Anterior cingulate cortex (tissue), 58 donors: ENCODE data around the gene GPR42.
"Not testable (repeated sequence)": the region's sequence is repeated elsewhere in the genome, so short reads cannot be mapped to it uniquely, and the experiment has no call there.

Experiments used
- DNase-seq, 58 donors: peaks; one replicate each; lab custom pipeline; 2025; lab: John Stamatoyannopoulos, UW

Gene GPR42

DNA sequence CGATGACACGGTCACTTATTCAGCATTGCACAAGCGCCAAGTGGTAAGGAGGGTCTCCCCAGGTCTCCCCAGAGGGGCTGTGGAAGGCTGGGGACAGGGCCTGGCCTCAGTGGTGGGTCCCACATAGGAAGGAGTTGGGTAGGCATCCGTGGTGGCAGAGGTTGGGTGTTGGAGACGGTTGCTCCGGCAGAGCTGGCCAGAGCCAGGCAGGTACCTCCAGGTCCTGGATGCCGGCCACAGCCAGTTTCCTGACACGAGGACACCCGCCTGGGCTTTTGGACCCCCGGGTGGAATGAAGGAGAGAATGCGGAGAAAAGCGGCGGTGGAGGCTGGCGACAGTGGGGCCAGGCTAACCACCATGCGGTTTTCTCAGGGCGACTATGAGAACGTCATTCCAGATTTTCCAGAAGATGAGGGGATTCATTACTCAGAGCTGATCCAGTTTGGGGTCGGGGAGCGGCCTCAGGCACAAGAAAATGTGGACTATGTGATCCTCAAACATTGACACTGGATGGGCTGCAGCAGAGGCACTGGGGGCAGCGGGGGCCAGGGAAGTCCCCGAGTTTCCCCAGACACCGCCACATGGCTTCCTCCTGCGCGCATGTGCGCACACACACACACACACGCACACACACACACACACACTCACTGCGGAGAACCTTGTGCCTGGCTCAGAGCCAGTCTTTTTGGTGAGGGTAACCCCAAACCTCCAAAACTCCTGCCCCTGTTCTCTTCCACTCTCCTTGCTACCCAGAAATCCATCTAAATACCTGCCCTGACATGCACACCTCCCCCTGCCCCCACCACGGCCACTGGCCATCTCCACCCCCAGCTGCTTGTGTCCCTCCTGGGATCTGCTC, 24.4 kb upstream of the GPR42 start:
- DNase-seq: no peak

DNA sequence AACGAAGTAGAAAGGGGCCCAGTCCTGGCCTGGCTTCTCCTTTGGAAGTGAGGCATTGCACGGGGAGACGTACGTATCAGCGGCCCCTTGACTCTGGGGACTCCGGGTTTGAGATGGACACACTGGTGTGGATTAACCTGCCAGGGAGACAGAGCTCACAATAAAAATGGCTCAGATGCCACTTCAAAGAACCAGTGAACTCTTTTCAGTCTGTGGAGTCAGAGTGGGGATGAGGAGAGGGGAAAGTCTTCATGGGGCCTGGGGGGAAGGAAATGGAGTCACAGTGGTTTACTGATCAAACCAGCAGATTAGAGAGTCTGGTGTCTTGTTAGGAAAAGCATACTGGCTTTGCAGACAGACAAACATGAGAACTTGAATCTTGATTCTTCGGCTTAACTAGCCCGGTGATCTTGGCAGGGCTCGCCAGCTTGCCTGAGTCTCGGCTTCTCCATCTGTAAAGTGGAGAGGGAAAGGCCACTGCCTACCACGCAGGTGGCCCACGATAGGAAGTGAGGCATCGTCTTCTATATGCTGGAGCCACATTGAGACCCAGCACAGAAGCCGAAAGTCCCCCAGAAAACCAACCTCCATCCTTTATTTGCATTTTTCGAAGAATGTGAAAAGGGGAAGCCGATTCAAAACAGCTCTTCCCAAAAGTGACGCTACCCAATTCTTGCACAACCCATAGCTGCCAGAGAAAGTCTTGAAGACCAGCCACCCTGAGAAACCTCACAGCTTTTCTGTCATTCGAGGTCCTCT, 23.5 kb upstream of the GPR42 start, which contains the start of gene FFAR1:
Gene FFAR1, plus strand, starts transcription at position 732 of the 759 bp plus-strand sequence. CDS start 3,650 bp downstream, outside the sequence.
- DNase-seq: peak in 4 of 58 donors; percentile 1 to 15 (median 5)

DNA sequence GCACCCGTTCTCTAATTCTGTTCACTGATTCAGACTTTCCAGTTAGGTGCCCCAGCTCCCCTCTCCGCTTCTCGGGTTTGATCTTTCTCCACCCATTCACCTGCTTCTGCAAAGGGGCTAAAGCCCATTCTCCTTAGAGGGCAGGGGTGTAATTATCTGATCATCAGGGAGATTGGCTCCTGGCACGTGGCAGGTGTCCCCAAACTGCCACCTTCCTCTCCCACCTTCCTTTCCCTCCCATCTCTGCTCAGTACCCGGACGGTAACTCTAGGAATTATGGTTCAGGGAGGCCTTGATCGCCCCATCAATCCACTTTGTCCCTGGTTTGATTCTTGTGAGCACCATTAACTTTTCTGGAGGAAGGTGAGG, 23.0 kb upstream of the GPR42 start:
- DNase-seq: no peak

DNA sequence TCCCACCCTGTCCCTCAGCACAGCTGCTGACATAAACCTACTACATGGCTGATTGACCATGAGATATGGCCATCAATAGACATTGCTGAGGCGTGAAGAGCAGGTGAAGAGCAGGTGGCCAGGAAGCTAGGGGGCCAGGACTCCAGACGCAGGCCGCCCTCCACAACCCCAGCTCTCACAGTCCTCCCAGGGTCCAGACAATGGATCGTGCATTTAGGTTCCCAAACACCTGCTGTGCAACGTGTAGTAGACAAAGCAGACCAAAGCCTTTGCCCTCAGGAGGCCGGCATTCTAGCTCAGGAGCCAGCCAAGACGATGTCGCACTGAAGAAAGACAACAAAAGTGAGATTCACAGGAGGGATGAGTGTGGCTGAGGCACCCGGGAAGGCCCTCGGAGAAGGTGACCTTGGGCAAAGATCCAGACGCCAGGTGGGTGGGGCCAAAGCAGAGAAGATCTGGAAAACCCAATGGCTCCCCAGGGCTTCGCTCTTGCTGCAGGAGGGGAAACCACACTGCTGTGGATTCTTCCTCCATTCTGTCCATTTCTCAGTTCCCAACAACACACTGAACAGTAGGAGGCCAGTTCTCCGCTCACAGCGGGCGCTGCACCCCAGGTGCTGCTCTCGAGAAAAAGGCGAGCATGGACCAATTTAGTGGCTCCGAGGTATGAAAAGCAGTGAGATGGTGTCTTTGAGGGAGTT, 21.8 kb upstream of the GPR42 start:
- no peak for DNase-seq

DNA sequence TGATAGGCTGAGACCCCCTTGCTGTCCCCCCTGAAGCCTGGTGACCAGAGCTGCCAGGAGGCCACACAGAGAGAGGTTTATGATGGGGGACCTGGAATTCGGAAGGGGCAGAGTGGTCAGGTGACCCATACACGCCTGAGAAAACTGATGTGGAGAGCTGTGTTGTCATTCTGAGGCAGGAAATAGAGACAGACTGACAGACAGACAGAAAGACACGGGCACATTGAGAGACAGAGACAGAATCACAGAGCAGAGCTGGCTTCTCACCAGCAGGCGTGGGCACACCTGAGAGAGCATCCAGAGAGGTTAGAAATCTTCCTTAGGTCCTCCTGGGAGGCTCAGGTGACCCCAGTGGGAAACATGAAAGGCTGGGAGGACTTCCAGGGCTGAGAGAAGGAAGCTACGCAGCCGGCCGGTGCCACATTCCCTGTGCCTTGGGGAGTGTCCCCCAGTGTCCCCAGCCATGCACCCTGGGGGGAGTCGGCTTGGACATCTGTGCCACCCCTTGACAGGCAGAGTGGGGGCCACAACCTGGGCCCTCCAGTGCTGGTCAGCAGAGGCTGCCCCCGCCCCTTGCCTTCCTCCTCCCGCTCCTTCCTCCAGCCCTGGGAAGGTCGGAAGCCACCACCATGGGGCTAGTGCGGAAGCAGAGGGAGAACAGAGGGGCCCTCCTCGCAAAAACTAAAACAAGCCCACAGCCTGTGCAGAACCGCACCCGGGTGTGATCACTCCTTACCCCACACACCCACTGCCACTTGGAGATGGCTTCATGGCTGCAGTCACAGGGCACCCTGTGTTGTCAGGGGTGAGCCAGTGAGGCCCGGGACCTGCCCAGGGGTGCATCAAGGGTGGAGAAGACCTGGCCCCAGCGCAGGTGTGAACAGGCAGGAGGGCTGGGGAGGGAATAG, 21.0 kb upstream of the GPR42 start:
- no peak for DNase-seq

DNA sequence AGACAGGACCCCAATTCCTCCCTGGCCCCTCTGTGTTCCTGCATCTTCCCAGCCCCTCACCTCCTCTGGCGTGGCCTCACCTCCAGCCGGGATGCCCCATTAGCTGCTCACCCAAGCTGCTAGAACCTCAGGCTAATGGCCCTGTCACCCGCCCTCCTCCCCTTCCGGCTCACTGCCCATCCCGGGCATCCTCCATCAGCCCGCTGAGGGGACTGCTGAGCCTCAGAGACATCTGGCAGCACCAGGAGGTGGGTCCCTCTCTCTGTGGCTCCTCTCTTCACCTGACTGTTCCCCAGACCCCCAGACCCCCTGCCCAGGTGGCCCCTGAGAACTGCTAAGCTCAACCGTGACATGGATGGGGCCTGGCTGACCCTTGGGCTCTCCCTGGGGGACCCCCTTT, 20.3 kb upstream of the GPR42 start:
- DNase-seq: no peak

DNA sequence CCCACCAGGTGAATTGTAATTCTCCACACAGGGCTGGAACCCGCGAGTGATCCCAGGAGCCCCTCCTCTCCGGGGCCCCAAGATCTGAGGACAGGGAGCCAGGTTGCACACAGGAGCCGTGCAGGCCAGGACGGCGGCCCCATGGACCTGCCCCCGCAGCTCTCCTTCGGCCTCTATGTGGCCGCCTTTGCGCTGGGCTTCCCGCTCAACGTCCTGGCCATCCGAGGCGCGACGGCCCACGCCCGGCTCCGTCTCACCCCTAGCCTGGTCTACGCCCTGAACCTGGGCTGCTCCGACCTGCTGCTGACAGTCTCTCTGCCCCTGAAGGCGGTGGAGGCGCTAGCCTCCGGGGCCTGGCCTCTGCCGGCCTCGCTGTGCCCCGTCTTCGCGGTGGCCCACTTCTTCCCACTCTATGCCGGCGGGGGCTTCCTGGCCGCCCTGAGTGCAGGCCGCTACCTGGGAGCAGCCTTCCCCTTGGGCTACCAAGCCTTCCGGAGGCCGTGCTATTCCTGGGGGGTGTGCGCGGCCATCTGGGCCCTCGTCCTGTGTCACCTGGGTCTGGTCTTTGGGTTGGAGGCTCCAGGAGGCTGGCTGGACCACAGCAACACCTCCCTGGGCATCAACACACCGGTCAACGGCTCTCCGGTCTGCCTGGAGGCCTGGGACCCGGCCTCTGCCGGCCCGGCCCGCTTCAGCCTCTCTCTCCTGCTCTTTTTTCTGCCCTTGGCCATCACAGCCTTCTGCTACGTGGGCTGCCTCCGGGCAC, 19.3 kb upstream of the GPR42 start:
- DNase-seq: no peak

DNA sequence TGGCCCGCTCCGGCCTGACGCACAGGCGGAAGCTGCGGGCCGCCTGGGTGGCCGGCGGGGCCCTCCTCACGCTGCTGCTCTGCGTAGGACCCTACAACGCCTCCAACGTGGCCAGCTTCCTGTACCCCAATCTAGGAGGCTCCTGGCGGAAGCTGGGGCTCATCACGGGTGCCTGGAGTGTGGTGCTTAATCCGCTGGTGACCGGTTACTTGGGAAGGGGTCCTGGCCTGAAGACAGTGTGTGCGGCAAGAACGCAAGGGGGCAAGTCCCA, 18.8 kb upstream of the GPR42 start:
- DNase-seq: no peak

DNA sequence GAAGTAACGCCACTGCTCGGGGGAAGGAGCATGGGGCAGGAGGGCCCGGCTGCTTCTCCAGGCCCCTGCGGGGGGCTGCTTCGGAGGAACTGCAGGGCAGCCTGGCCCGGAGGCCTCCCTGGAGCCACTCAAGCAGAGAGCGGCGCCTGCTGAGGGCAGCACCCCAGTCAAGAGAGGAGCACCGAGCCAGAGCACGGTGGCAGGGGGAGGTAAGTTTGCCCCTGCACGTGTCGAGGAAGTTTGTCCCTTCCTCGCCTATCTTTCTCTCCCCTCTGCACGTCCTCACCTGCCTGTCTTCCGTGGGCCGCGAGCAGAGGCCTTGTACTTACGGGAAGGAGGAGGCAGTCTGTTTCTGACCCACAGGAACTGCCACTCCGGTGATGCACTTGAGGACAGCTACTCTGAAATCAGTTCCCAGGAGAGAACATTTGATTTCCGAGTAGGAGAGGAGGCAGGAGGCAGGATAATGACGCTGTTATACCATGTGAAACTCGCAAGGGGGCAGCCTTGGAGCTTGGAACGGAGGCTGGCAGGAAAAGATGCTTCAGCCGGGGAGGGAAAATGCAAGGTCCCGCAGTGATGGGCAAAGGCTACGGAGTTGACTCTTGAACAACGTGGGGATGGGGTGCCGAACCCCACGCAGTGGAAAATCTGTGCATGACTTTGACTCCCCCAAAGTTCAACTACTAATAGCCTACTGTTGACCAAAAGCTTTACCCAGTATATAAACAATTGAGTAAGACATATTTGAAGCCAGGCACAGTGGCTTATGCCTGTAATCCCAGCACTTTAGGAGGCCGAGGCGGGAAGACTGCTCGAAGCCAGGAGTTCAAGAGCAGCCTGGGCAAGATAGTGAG, 18.2 kb upstream of the GPR42 start:
- DNase-seq: peak in 51 of 58 donors; percentile 9 to 85 (median 48)

DNA sequence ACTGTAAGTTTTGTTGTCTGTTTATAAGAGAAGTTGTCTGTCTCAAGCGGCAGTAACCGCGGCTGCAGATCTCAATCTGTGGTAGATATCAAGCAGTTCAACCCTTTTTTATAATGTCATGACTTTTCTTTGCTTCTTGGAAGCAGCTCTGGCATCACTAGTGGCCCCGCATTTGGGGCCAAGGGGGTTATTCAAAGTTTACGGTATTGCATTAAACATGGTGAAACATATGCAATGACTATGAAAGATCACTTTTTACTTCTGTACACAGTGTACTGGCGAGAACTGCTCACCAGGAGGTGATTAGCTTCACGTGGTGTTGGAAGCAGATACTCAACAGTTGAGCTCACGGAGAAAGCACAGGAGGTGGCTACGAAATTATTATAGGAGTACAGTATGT, 17.2 kb upstream of the GPR42 start:
- DNase-seq: no peak

DNA sequence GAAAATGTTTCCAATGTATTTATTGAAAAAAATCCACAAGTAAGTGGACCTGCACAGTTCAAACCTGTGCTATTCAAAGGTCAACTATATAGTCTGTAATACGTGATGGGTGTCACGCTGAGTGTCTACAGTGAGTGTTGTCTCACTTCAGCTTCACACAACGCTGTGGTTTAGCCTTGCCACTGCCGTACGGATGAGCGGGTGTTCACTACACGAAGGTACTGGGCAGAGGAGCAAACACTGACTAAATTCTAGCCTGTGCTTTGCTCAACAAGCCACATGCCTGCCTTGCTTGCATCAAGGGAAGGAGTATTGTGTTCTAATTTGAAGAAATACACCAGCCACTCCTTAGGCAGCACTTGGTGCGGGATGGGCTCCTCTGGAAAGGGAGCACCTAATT, 16.0 kb upstream of the GPR42 start:
- DNase-seq: no peak

DNA sequence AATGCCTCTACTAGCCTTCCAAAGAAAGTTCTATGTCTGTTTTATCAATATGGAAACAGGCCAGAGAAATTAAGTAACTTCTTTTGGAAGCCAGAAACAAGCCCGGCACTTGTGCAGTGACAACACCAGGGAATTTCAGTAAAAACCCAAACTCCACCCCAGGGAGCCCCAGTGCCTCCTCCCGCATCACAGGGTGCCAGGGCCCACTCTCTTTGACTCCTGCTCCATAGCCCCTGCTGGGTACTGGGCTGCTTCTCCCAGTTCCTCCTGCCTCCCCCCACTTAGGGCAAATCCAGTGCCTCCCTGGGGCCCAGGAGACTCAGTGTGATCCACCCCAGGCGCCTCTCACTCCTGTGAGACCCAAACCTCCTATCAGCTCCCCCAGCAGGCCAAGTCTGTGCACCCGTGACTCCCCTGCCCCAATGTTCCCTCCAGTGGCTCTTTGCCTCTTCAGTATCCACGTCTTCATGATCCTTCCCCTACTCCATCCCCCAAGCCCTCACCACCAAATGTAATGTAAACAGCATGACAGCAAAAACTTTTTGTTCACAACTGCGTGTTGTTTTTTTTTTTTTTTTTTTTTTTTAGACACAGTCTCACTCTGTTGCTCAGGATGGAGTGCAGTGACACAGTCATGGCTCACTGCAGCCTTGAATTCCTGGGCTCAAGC, 14.9 kb upstream of the GPR42 start:
- no peak for DNase-seq

DNA sequence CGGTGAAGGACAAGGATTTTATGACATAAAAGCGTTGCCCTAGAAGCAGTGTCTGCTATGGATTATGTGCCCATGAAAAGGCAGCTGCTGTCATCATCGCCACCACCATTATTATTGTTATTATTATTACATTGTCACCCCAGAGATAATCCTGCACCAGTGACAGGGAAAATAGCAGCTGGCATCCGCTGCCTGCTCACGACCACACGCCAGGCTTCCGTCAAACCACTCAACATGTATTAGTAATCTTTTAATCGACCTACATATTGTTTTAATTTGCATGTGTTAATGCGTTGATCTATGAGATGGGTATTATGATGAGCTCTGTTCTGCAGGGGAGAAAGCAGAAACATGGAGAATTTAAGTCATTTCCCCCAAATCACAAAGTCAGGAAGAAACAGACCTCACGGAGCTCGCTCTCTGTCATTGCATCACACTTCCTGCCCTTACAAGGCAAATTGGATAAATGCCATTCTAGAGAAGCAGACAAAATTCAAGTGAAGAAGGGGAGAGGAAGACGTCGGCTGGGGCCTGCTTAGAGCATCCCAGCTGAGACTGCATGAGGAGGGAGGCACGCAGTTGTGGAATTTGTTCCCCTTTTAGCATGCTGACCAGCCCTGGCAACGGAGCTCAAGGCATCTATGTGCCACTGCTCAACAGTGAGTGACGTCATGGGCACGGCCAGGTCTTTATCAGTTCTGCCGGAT, 12.8 kb upstream of the GPR42 start, which contains the start of gene FFAR3:
Gene FFAR3, plus strand, starts transcription at position 594 of the 707 bp plus-strand sequence. CDS start 431 bp downstream, outside the sequence.
- peak in 8 of 58 donors; percentile 1 to 36 (median 12) for DNase-seq

DNA sequence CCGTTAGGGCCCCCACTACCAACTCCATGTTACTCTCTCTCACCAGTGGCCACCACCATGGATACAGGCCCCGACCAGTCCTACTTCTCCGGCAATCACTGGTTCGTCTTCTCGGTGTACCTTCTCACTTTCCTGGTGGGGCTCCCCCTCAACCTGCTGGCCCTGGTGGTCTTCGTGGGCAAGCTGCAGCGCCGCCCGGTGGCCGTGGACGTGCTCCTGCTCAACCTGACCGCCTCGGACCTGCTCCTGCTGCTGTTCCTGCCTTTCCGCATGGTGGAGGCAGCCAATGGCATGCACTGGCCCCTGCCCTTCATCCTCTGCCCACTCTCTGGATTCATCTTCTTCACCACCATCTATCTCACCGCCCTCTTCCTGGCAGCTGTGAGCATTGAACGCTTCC, 12.0 kb upstream of the GPR42 start:
- not testable (repeated sequence) for DNase-seq

DNA sequence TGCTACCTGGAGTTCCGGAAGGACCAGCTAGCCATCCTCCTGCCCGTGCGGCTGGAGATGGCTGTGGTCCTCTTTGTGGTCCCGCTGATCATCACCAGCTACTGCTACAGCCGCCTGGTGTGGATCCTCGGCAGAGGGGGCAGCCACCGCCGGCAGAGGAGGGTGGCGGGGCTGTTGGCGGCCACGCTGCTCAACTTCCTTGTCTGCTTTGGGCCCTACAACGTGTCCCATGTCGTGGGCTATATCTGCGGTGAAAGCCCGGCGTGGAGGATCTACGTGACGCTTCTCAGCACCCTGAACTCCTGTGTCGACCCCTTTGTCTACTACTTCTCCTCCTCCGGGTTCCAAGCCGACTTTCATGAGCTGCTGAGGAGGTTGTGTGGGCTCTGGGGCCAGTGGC, 11.5 kb upstream of the GPR42 start:
- not testable (repeated sequence) for DNase-seq

DNA sequence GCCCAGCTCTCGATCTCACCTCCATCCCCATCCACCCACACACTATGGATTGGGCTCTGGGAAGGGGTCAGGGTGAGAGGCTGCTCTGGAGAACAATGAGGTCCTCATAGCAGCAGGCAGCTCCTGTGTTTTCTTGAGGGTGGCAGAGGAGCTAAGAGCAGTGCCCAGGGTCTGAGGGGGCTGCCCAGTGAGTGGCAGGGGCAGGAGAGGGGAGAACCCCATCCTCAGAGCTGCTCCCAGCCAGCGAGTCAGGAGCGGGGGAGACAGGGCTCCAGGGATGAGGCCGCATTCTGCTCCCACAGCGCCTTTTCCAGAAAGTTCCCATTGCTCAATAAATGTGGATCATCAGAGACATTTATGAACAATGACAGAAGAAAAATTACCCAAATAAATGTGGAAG, 10.8 kb upstream of the GPR42 start:
- not testable (repeated sequence) for DNase-seq

DNA sequence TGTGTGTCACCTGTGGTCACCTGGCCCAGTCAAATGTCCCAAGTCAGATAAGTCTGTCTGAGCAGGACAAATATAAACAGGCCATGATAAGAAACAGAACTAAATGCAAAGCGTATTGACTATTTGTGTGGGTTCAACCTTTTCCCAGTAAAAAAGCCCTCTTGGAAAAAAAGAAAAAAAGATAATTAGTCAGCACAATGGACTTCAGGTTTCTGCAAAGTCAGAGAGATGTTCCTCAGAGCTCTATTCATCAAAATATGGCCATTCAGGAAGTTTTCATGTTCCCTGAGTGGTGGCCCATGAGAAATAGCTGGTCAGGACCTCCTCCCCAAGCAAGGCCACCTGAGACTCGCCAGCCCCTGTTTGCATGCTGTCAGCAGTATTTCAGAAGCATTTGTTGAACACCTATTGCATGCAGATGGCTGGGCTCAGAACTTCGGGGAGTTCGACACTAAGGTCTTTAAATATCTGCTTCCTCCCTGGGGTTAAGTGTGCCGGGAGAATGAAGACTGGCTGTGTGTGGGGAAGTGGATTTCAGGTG, 9.9 kb upstream of the GPR42 start:
- DNase-seq: no peak
